ENCODE measurements around the gene MUC15.

DNA sequence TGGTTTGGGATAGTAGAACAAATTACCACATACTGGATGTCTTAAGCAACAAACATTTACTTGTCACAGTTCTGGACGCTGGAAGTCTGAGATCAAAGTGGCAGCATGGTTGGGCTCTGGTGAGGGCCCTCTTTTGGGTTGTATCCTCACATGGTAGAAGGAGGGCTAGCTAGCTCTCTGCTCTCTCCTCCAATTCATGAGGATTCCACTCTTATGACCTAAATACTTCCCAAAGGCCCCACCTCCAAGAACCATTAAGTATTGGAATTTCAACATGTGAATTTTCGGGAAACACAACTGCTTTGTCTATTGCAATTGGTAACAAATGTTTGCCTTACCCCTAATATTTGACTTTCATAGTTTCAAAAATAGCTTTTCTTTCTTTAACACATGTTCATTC lies 52.6 kb downstream of the MUC15 start:
- TF ChIP-seq POLR2A (IDR thresholded peaks at IDR 0.05) = no peak
- TF ChIP-seq, protein P1, sequence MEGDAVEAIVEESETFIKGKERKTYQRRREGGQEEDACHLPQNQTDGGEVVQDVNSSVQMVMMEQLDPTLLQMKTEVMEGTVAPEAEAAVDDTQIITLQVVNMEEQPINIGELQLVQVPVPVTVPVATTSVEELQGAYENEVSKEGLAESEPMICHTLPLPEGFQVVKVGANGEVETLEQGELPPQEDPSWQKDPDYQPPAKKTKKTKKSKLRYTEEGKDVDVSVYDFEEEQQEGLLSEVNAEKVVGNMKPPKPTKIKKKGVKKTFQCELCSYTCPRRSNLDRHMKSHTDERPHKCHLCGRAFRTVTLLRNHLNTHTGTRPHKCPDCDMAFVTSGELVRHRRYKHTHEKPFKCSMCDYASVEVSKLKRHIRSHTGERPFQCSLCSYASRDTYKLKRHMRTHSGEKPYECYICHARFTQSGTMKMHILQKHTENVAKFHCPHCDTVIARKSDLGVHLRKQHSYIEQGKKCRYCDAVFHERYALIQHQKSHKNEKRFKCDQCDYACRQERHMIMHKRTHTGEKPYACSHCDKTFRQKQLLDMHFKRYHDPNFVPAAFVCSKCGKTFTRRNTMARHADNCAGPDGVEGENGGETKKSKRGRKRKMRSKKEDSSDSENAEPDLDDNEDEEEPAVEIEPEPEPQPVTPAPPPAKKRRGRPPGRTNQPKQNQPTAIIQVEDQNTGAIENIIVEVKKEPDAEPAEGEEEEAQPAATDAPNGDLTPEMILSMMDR (IDR thresholded peaks at IDR 0.05) = no peak
- TF ChIP-seq EP300 (IDR thresholded peaks at IDR 0.05) = no peak
- no peak for TF ChIP-seq POLR2AphosphoS5 (IDR thresholded peaks at IDR 0.05)
